ENCODE results near the gene CMIP. TPM values are rescaled to one million over a fixed set of nuclear protein-coding genes. Genes with fewer than 3 reads are reported as not detected.

Gene CMIP
- total RNA-seq, 3 donors from 2014 or later, result 73.3 to 127 (median 79.8) TPM

DNA sequence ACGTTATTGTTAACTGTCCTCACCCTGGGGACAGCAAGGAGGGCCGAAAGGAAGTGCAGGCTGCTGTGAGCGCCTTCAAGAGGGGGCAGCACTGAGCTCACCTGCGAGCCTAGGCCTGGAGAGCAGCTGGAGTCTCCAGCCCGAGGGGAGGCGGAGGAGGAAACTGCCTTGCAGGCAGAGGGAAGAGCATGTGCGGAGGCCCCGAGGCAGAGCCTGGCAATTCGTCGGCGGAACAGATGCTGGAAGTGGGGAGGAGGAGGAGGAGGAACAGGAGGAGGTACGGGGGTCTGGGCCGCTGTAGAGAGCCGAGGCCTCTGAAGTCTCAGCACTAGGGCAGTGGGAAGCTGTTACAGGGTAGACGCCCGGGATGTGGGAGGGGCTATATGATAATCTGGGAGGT, 284.8 kb downstream of the CMIP start:
- H3K4me1 ChIP-seq (ENCODE audit: low read depth), result no peaks in the 10 kb centered on the region
- intact Hi-C loops (cut with DNase I, micrococcal nuclease), result loop anchor here in 1 of 2 donors (10.0 kb wide), 1 partner anchor 325 kb away; no protein-coding TSS in a partner anchor

DNA sequence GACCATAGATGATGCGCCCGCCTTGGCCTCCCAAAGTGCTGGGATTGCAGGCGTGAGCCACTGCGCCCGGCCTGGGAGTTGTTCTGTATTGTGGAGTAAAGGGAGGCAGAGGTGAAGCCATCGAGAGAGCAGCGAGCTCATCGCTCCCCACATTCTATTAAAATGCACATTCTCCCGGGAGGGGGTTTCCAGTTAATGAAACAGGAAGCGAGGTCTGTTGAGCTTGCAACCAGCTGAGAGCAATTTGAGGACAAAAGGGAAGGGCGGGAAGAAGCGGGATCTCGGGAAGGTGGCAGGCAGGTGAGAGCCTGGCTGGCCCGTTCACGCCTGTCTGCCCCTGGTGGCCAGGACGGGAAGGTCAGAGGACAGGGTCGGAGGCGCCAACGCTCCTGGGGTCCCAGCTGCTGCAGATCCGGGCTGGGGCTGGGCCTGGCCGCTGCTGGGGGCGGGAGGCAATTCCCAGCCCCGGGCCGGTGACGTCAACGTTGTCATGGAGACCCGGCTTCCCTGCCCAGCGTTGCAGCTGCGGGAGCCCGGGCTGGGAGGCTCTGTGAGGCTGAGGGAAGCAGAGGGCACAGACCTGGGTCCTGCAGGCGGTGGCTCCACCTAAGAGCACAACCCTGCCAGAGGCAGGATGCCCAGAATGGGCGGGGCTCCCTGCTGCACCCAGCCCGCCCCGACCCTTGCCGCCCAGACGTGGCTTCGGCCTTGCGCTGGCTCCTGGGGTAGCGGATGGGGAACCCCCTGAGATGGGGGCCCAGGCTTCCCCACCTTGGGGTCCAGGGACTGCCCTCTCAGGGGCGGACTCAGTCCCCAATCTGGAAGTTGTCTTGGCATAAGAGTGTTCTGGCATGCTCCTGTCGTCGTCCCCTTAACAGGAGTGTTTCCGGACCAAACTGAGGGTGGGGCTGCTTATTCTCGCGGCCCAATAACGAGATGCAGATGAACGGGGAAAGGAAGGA, 285.8 kb downstream of the CMIP start:
- ATAC-seq (peak; percentile 94), DNase-seq (peak; percentile 87 to 91 (median 90))
- TF ChIP-seq, protein P1, sequence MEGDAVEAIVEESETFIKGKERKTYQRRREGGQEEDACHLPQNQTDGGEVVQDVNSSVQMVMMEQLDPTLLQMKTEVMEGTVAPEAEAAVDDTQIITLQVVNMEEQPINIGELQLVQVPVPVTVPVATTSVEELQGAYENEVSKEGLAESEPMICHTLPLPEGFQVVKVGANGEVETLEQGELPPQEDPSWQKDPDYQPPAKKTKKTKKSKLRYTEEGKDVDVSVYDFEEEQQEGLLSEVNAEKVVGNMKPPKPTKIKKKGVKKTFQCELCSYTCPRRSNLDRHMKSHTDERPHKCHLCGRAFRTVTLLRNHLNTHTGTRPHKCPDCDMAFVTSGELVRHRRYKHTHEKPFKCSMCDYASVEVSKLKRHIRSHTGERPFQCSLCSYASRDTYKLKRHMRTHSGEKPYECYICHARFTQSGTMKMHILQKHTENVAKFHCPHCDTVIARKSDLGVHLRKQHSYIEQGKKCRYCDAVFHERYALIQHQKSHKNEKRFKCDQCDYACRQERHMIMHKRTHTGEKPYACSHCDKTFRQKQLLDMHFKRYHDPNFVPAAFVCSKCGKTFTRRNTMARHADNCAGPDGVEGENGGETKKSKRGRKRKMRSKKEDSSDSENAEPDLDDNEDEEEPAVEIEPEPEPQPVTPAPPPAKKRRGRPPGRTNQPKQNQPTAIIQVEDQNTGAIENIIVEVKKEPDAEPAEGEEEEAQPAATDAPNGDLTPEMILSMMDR (IDR thresholded peaks at IDR 0.05), result peak; percentile 71
- no peaks in the 10 kb centered on the region for H3K9me3 ChIP-seq
- no peaks in the 10 kb centered on the region for H3K36me3 ChIP-seq (ENCODE audit: low read depth)
- no peak overlapping the region for H3K4me3 ChIP-seq
- intact Hi-C loops (cut with DNase I, micrococcal nuclease), result no loop called here
- no peaks in the 10 kb centered on the region for H3K4me1 ChIP-seq (ENCODE audit: low read depth)

More for the DNA sequence above, 284.8 kb downstream of the CMIP start:
- TF ChIP-seq, protein P1 (IDR thresholded peaks at IDR 0.05), result no peak
- Histone ChIP-seq H3K36me3 (ENCODE audit: low read depth) (no peaks in the 10 kb centered on the region), H3K9me3 (no peaks in the 10 kb centered on the region), H3K4me3 (no peak overlapping the region)
- no peak for DNase-seq
- ATAC-seq, result no peak

DNA sequence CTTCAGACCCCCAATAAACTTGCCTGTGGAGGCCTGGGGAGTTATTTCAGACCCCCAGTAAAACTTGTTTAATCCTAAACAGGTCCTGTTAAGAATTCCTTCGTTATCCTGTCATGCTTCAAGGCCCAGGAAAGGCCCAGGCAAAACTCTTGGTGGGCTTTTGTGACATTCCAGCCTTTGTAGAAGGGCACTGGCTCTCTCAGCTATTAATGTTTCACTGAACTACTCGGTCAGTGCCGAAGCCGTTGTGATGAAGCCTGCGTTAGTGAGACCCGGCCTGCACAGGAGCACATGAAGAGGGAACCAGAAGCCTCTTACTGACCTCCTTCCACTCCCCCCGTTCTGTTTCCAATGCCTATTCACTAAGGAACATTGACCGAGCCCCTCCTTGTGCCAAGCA, 287.0 kb downstream of the CMIP start:
- Histone ChIP-seq H3K36me3 (ENCODE audit: low read depth) (no peaks in the 10 kb centered on the region), H3K9me3 (no peaks in the 10 kb centered on the region), H3K4me1 (ENCODE audit: low read depth) (no peaks in the 10 kb centered on the region), H3K4me3 (no peak overlapping the region)
- TF ChIP-seq, protein P1 (IDR thresholded peaks at IDR 0.05), result no peak
- no peak for ATAC-seq
- no peak for DNase-seq
- intact Hi-C loops (cut with DNase I, micrococcal nuclease), result no loop called here

GRCh38 chr16:81732699-81733098, 288.1 kb downstream of the CMIP start:
- no peaks in the 10 kb centered on the region for H3K36me3 ChIP-seq (ENCODE audit: low read depth)
- DNase-seq (no peak), ATAC-seq (no peak)
- intact Hi-C loops (cut with DNase I, micrococcal nuclease), result no loop called here
- TF ChIP-seq, protein P1 (IDR thresholded peaks at IDR 0.05), result no peak
- H3K4me1 ChIP-seq (ENCODE audit: low read depth), result no peaks in the 10 kb centered on the region
- H3K9me3 ChIP-seq, result no peaks in the 10 kb centered on the region
- no peak overlapping the region for H3K4me3 ChIP-seq

DNA sequence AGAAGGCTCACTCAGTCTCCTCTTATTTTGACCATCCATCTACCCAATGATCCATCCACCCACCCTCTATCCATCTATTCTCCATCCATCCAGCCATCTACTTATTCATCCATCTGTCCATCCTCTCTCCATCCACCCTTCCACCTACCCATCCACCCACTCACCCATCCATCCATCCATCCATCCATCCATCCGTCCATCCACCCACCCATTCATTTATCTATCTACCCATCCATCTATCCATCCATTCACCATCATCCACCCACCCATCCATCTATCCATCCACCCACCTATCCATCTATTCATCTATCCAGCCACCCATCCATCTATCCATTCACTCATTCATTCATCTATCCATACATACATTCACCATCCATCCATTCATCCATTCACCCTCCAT, 288.7 kb downstream of the CMIP start:
- Histone ChIP-seq H3K4me1 (ENCODE audit: low read depth) (peaks cover 5% of the 10 kb centered on the region), H3K4me3 (no peak overlapping the region), H3K9me3 (no peaks in the 10 kb centered on the region), H3K36me3 (ENCODE audit: low read depth) (no peaks in the 10 kb centered on the region)
- DNase-seq (no peak), ATAC-seq (no peak)
- intact Hi-C loops (cut with DNase I, micrococcal nuclease), result no loop called here
- TF ChIP-seq, protein P1 (IDR thresholded peaks at IDR 0.05), result no peak

Data from mucosa of descending colon (tissue), 3 donors.